K562 (cell line): Measurements from ENCODE around the gene COG2. TPM values are rescaled to one million over a fixed set of nuclear protein-coding genes. Genes with fewer than 3 reads are reported as not detected.
A peak's percentile ranks its signal among the peaks of the same experiment; 100 is the strongest.

ENCODE experiments used
- ATF3 ChIP-seq, 2 experiments: fragments of 450-650 bp in 1 of 2; sonication (generic) in 1 of 2; formaldehyde crosslinking in 1 of 2; IDR thresholded peaks in 1 of 2; conservative IDR thresholded peaks in 1 of 2; 2 replicates each; pipeline versions ENCODE4 v1.6.1 to v1.8.1; 2016 to 2023; ENCODE audit warnings: mild to moderate bottlenecking in 2 of 2, moderate library complexity in 2 of 2, inconsistent platforms in 1 of 2, missing genetic modification reagents in 1 of 2
- E2F3 ChIP-seq: fragments of 250-450 bp; sonication (Bioruptor Pico); IDR thresholded peaks from 2 replicates; pipeline ENCODE4 v1.4.0; 2020; ENCODE audit warnings: mild to moderate bottlenecking
- E2F8 ChIP-seq: fragments of 450-650 bp; IDR thresholded peaks from 2 replicates; pipeline ENCODE4 v1.7.1; 2018; ENCODE audit warnings: mild to moderate bottlenecking, low read depth; ENCODE audit not compliant: partially characterized antibody
- ETV5 ChIP-seq: sonication (generic); formaldehyde crosslinking; IDR thresholded peaks from 2 replicates; pipeline ENCODE4 v1.4.0; 2020; ENCODE audit warnings: low read depth, mild to moderate bottlenecking, missing genetic modification reagents
- FOXA1 ChIP-seq: fragments of 450-650 bp; IDR thresholded peaks from 2 replicates; pipeline ENCODE4 v1.6.1; 2016; ENCODE audit warnings: mild to moderate bottlenecking, borderline replicate concordance
- HDAC8 ChIP-seq: fragments of 450-650 bp; IDR thresholded peaks from 2 replicates; pipeline ENCODE4 v1.6.1; 2016; ENCODE audit warnings: mild to moderate bottlenecking, missing genetic modification characterization, moderate library complexity, missing compliant biosample characterization
- IRF1 ChIP-seq: sonication (generic); formaldehyde crosslinking; IDR thresholded peaks from 2 replicates; pipeline ENCODE4 v1.8.0; 2022; ENCODE audit warnings: missing genetic modification reagents, mild to moderate bottlenecking, borderline replicate concordance
- L3MBTL2 ChIP-seq: fragments of 450-650 bp; IDR thresholded peaks from 2 replicates; pipeline ENCODE4 v1.6.1; 2016; ENCODE audit warnings: mild to moderate bottlenecking, moderate library complexity
- LEF1 ChIP-seq: fragments of 450-650 bp; IDR thresholded peaks from 2 replicates; pipeline ENCODE4 v1.6.1; 2016; ENCODE audit warnings: mild to moderate bottlenecking
- MLLT1 ChIP-seq, 2 experiments: fragments of 450-650 bp; IDR thresholded peaks; 2 replicates each; pipeline ENCODE4 v1.6.1; 2016
- MTA2 ChIP-seq: fragments of 450-650 bp; IDR thresholded peaks from 2 replicates; pipeline ENCODE4 v1.6.1; 2016; ENCODE audit warnings: low read depth
- MTA3 ChIP-seq: fragments of 450-650 bp; formaldehyde crosslinking; IDR thresholded peaks from 2 replicates; pipeline ENCODE4 v1.6.1; 2017; ENCODE audit warnings: mild to moderate bottlenecking, borderline replicate concordance
- NFRKB ChIP-seq: fragments of 450-650 bp; IDR thresholded peaks from 2 replicates; pipeline ENCODE4 v1.6.1; 2016; ENCODE audit warnings: low read depth
- NRF1 ChIP-seq, 2 experiments: fragments of 450-650 bp; IDR thresholded peaks in 1 of 2; conservative IDR thresholded peaks in 1 of 2; 2 replicates each; pipeline ENCODE4 v1.6.1; 2014; ENCODE audit warnings: mild to moderate bottlenecking in 2 of 2
- RBM25 ChIP-seq: fragments of 200-400 bp; formaldehyde crosslinking; IDR thresholded peaks from 2 replicates; pipeline ENCODE4 v1.6.1; 2018; ENCODE audit warnings: low read length, low read depth, moderate library complexity; ENCODE audit not compliant: severe bottlenecking
- STAT6 ChIP-seq: sonication (generic); formaldehyde crosslinking; IDR thresholded peaks from 2 replicates; pipeline ENCODE4 v1.8.1; 2023; ENCODE audit warnings: mild to moderate bottlenecking, missing genetic modification reagents
- ZNF134 ChIP-seq: fragments of 250-450 bp; sonication (Bioruptor Pico); conservative IDR thresholded peaks from 2 replicates; pipeline ENCODE4 v1.4.0; 2020
- ZNF384 ChIP-seq: IDR thresholded peaks from 2 replicates; pipeline ENCODE4 v1.6.1; 2012; ENCODE audit warnings: low read depth, low read length, improper control_type of control experiment
- polyA plus RNA-seq, 8 experiments: library from polyadenylated mRNA; depleted of rRNA in 4 of 8; stranded (reverse) in 5 of 8; unstranded in 3 of 8; fragments of >200 nt; fragmentation: Nextera tagmentation in 2 of 8; fragmentation: Illumina TruSeq in 1 of 8; extraction: Ambion mirVana in 2 of 8; extraction: Trizol in 1 of 8; gene quantifications; 2 replicates each; pipeline versions ENCODE4 v1.2.1 to v1.2.3, GENCODE V29; 2011 to 2014; ENCODE audit warnings: inconsistent platforms in 1 of 8, missing spikeins in 1 of 8
- total RNA-seq, 7 experiments: library from RNA; depleted of rRNA in 6 of 7; stranded (reverse); fragments of >200 nt in 6 of 7; fragmentation: Illumina TruSeq in 2 of 7; extraction: Trizol in 2 of 7; gene quantifications; 2 replicates each; pipeline versions ENCODE4 v1.2.1 to v1.2.3, GENCODE V29; 2011 to 2021; ENCODE audit warnings: low replicate concordance in 1 of 7

The COG2 gene
- total and polyA plus RNA-seq, 9 of the 15 experiments (the other 6 are each of a cell fraction or from before 2014, with no cell fraction given): 22.0 to 51.7 (median 33.3) TPM

- TF ChIP-seq L3MBTL2 (peak; percentile 79), E2F3 (CRISPR knock-in tag) (peak; percentile 66; the same call in 1 of the 2 replicates), NFRKB (0 out of 2 replicates have a peak, but pooled peaks have one; percentile 45), RBM25 (peak; percentile 84), LEF1 (no peak), MTA2 (no peak), HDAC8 (peak; percentile 69), IRF1 (peak; percentile 45; the same call in 1 of the 2 replicates), ZNF384 (peak; percentile 8; the same call in 1 of the 2 replicates), ETV5 (peak; percentile 78), E2F8 (peak; percentile 43), MLLT1 (IDR thresholded peaks at IDR 0.05) (peak in 1 of 2 experiments; percentile 98; a peak in 2 of 4 replicates), ATF3 (IDR thresholded peaks at IDR 0.05) (no peak), ATF3 (CRISPR knock-in tag; conservative IDR thresholded peaks at IDR 0.05) (0 out of 2 replicates have a peak, but pooled peaks have one; percentile 30), FOXA1 (no peak), ZNF134 (CRISPR knock-in tag) (peak; percentile 21; the same call in 1 of the 2 replicates), MTA3 (peak; percentile 92), NRF1 (conservative IDR thresholded peaks at IDR 0.05 in 1 of 2, IDR thresholded peaks at IDR 0.05 in 1 of 2) (peak; percentile 94 to 95), STAT6 (CRISPR knock-in tag) (peak; percentile 23; the same call in 1 of the 2 replicates)
These were observed at the start of gene COG2 (continued) for GRCh38 chr1:230642263-230642959.
